T follicular helper cell (primary cell): ENCODE results near the gene DMWD.

ENCODE experiments used
- DNase-seq: peaks from one replicate; pipeline ENCODE4 v3.0.0-alpha.2; 2020; ENCODE audit warnings: low read depth
- total RNA-seq, 2 experiments: gene quantifications; one replicate each; lab custom pipeline; 2026; lab: John Stamatoyannopoulos, UW

DMWD gene
- 16.9 to 25.4 reads per million in 2 experiments for total RNA-seq

DNA sequence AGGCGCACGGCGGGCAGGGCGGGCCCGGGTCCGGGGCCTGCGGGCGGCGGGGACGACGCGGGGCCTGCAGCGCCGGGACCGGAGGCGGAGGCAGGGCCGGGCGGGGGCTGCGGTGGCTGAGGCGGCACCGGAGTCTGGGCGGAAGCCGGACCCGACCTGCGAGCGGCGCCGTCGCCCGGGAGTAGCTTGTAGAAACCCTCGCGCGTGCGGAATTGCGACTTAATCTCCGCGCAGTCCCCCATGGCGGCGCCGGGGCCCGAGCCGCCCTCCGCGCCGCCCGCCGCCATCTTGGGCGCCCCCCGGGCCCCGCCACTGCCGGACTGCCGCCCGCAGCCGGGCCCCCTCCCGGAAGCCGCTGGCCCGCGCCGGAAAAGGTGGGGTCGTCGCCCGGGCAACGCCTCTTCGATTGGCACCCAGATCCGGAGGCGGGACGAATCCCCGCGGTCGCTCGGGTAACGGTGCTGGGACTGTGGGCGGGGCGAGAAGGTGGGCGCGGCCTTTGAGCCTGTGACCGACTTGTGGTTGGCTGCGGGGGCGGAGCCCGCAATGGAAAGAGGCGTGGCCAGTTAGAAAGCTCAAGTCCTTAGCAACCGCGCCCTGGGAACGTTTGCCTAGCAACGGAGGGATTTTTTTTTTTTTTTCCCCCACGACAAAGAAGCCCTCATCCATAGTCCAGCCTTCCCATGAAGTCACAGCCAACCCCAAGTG is at the start of gene DMWD:
DMWD (minus strand) TSS at position 376 of the 708 bp plus-strand sequence; CDS start at position 287, 89 bp downstream.
- DNase-seq: peak; percentile 99

- DNase-seq: no peak
Measured at GRCh38 chr19:45842198-45842597, 49.6 kb upstream of the DMWD start.

- no peak for DNase-seq
Measured at GRCh38 chr19:45834970-45835369, 42.3 kb upstream of the DMWD start.

GRCh38 chr19:45828945-45829344 is 36.3 kb upstream of the DMWD start:
- no peak for DNase-seq

GRCh38 chr19:45828523-45828922 is 35.9 kb upstream of the DMWD start:
- DNase-seq: no peak

DNA sequence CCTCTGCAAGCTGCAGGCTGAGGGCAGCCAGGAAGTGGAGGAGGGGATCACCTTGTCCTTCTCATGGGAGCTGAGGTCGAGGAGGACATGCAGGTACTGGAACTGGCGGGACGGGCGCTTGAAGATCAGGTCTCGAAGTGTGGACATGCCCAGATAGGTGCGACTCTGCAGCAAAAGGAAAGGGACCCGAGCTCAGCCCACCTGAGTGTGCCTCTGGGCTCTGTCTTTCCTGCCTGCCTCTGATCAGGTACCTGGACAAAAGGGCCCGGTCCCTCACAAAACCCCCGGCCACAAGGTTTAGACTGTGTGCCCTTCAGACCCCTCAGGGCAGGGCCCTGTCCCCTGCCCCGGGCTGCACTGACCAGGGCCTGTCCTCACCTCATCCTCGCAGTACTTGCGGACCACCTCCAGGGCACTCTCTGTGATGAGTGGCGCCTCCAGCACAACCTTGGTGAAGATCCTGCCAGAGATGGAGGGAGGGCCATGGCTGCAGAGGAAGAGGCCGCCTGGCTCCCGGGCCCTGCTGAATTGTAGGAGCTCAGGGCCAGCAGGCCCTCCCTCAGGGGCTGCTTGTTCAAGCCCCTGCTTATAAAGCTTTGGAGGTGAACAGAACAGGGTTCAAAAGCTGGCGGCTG is 34.9 kb upstream of the DMWD start:
- no peak for DNase-seq

GRCh38 chr19:45826934-45827333 is 34.3 kb upstream of the DMWD start:
- DNase-seq: no peak

- DNase-seq: no peak
Measured at GRCh38 chr19:45825917-45826893, 33.6 kb upstream of the DMWD start.

GRCh38 chr19:45825263-45825605 is 32.6 kb upstream of the DMWD start:
- DNase-seq: no peak

DNA sequence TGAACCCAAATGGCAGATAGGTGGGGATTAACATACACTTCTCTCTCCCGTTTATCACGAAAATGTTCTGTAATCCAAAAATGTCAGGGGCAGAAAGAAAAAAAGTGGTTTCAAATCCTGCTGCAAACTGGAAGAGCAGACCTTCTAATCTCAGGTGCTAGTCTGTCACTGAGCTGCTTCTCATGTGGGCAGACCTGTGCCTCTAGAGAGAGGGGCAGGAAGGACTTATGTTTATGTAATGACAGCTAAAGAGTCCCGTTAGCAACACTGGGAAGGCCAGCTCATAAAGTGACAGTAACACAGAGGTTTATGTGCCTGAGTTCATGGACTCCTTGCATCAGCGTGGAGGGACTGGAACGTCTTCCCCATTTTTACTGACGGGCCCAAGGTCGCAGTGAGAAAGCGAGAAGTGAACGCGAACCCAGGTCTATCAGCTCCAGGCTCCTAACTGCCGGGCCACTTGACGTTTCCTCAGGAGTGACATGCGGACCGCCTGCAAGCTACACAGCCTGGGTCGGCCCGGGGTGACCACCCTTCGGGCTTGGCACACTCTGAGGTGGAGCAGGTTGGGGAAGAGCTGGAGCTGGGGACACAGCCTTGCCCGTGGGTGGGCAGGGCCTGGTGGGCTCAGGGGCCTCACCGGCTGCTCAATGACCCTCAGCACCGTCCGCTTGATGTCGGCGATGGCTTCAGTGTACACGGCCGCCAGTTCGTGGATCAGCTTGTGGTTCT is 32.1 kb upstream of the DMWD start:
- DNase-seq: no peak

DNA sequence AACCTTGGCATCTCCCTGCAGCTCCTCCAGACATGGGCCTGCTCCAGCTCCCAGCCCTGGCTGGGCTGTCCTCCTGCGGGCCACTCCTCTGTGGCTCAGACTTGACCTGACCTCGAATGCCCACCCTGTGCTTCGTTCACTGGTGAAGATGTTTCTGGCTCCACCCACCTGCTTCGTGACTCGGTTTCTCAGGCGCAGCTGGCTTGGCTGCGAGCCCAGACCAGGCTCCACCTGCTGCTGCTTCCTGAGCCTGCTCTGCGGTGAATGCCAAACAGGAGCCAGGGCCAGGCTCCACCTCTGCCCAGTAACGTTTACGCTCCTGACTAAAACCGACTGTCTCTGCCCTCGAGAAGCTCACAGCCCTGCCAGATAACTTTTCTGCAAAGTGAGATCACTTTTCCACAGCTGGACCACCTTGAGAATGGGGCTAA is 31.4 kb upstream of the DMWD start:
- DNase-seq: no peak

- DNase-seq: no peak
Measured at GRCh38 chr19:45823182-45823581, 30.5 kb upstream of the DMWD start.

- DNase-seq: no peak
Measured at GRCh38 chr19:45822716-45823115, 30.1 kb upstream of the DMWD start.

GRCh38 chr19:45821570-45821969 is 28.9 kb upstream of the DMWD start:
- DNase-seq: no peak

DNA sequence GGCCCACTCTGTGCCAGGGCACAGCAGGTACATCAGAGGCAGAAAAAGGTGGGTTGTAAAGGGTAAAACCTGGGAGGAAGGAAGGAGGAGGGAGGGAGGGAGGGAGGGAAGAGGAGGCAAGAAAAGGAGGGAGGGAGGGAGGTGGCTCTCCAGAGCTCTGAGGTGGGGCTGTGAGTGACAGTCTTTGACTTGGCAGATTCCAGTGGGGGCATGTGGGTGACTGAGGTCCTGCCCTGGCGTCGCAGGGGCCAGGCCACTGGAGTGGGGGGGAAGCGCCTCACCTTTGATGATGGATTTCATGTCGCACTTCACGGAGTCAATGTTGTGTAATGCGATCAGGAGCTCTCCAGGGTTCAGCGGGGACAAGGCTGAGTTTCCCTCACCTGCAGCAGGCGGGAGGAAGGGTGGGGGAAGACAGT is 28.5 kb upstream of the DMWD start:
- no peak for DNase-seq

DNA sequence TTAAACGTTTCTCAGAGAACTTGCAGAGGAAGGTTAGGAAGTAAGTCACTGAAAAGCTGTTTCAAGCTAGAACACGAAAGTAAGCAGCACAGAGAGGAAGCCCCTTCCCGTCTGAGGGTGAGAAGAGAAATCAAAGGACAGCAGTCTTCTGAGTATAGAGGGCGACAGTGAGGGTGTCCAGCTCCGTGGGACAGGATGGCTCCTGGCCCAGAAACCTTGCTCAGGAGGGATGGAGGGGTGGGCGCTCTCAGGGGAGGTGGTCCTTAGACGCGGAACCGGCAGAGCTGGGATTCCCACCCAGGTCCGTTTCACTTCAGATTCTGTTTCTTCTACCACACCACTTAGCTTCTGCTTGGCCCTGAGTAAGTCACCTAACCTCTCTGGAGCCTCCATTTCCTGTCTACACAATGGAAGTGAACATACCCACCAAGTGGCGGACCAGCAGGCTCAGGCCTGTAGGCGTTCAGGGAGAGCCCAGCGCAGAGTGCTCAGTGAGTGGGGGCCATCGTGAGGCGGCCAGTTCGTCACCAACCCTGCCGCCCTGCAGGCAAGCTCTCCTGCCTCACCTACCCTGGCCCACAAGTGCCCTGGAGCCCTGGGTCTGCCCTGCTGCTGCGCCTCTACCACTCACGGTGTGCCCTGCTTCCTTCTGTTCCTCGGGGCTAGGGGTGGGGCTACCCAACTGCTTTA is 27.9 kb upstream of the DMWD start:
- no peak for DNase-seq

DNA sequence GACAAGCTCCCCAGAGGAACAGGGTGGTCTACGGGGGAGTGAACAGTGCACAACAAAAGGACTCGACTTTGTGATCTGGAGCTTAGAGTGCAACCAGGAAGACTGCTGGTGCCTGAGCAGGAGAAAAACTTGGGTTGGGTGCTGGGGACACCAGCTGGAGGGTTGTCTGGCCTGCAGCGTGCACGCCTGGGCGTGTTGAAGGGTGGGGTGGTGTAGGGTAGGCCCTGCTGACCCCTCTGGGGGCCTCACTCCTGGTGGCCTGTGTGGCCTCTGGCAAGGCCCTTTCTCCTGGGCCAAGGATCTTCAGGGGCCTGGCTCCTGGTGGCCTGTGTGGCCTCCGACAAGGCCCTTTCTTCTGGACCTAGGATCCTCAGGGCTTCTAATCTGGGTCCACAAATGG is 27.1 kb upstream of the DMWD start:
- no peak for DNase-seq

GRCh38 chr19:45817725-45818301 is 25.2 kb upstream of the DMWD start:
- no peak for DNase-seq

DNA sequence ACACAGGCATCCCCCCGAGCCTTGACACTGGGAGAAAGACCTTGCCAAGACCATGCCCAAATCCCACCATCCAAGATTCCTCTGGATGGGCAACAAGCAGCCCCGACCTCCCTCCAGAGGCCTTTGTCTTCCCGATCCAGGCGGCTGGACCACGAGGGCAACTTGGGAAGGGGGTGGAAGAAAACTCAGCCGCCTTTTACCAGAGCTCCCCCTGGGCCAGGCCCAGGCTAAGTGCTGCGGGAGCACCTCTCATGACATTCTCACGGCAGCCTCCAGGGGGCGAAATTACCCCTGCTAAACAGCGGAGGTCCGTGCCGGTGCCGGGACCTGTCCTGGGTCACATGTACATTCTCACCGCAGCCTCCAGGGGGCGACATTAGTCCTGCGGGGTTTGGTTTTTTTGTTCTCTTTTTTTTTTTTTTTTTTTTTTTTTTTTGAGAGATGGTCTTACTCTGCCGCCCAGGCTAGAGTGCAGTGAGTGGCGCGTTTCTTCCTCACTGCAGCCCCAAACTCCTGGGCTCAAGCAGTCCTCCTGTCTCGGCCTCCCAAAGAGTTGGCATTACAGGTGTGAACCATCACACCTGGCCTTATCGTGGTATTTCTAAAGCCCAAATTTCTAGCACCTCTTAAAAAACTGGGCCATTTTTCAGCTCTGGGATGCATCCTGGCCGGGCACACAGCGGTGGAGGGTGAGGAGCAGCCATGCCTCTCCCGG is 24.5 kb upstream of the DMWD start:
- peak; percentile 94 for DNase-seq
